HG03457 (cell line): ENCODE results near the gene RORB.
A peak's percentile ranks its signal among the peaks of the same experiment; 100 is the strongest.

Experiments used
- ATAC-seq: cut with Tn5 transposase; IDR thresholded peaks from one replicate; pipeline ENCODE4 v1.9.1; 2021; ENCODE audit warnings: moderate number of reproducible peaks; ENCODE audit not compliant: unreplicated experiment

The RORB gene

GRCh38 chr9:74496819-74497747, at the start of gene RORB:
TSS of gene RORB (plus strand) at chr9:74497335. CDS start at chr9:74497977, 642 bp downstream.
- ATAC-seq: peak; percentile 78

- no peak for ATAC-seq
Observed at GRCh38 chr9:74447451-74448193, 49.5 kb upstream of the RORB start.

GRCh38 chr9:74449060-74449459, 48.1 kb upstream of the RORB start:
- no peak for ATAC-seq

- no peak for ATAC-seq
Observed at GRCh38 chr9:74458832-74459231, 38.3 kb upstream of the RORB start.

- no peak for ATAC-seq
Observed at GRCh38 chr9:74463825-74464224, 33.3 kb upstream of the RORB start.

GRCh38 chr9:74478606-74479005, 18.5 kb upstream of the RORB start:
- ATAC-seq: no peak

- ATAC-seq: no peak
Observed at GRCh38 chr9:74479711-74480110, 17.4 kb upstream of the RORB start.

- ATAC-seq: no peak
Observed at GRCh38 chr9:74487395-74487794, 9.7 kb upstream of the RORB start.

GRCh38 chr9:74493512-74493911, 3.6 kb upstream of the RORB start:
- ATAC-seq: no peak

GRCh38 chr9:74494490-74494889, 2.6 kb upstream of the RORB start:
- ATAC-seq: no peak

- ATAC-seq: no peak
Observed at GRCh38 chr9:74496406-74496805, 729 bp upstream of the RORB start.

- ATAC-seq: no peak
Observed at GRCh38 chr9:74497748-74498620, 849 bp downstream of the RORB start.

GRCh38 chr9:74498621-74499095, 1.5 kb downstream of the RORB start:
- ATAC-seq: no peak

- no peak for ATAC-seq
Observed at GRCh38 chr9:74499111-74499601, 2.0 kb downstream of the RORB start.

- ATAC-seq: no peak
Observed at GRCh38 chr9:74499770-74500583, 2.8 kb downstream of the RORB start.

- ATAC-seq: no peak
Observed at GRCh38 chr9:74500584-74500924, 3.4 kb downstream of the RORB start.

- ATAC-seq: no peak
Observed at GRCh38 chr9:74501570-74501969, 4.4 kb downstream of the RORB start.

GRCh38 chr9:74503219-74503618, 6.1 kb downstream of the RORB start:
- no peak for ATAC-seq

- no peak for ATAC-seq
Observed at GRCh38 chr9:74503666-74504065, 6.5 kb downstream of the RORB start.

- no peak for ATAC-seq
Observed at GRCh38 chr9:74511333-74511732, 14.2 kb downstream of the RORB start.
